IPS-18a (cell line): ENCODE data around the gene DIP2C.
"Not testable (repeated sequence)": the region's sequence is repeated elsewhere in the genome, so short reads cannot be mapped to it uniquely, and the experiment has no call there.

Source experiments
- H3K27ac ChIP-seq: one replicate; pipeline ENCODE4 v1.5.1; 2013; ENCODE audit warnings: low read length
- H3K27me3 ChIP-seq: one replicate; pipeline ENCODE4 v1.6.1; 2013; ENCODE audit warnings: mild to moderate bottlenecking, low read length; ENCODE audit not compliant: control insufficient read depth, insufficient read depth
- H3K36me3 ChIP-seq: one replicate; pipeline ENCODE4 v1.6.1; 2013; ENCODE audit warnings: low read depth, low read length; ENCODE audit not compliant: control insufficient read depth
- H3K4me1 ChIP-seq: one replicate; pipeline ENCODE4 v1.6.1; 2013; ENCODE audit warnings: low read depth, low read length; ENCODE audit not compliant: control insufficient read depth
- H3K4me3 ChIP-seq: one replicate; pipeline ENCODE4 v1.5.1; 2013; ENCODE audit warnings: low read length
- H3K9ac ChIP-seq: one replicate; pipeline ENCODE4 v1.6.1; 2013; ENCODE audit warnings: mild to moderate bottlenecking, low read length, moderate library complexity
- H3K9me3 ChIP-seq: one replicate; pipeline ENCODE4 v1.6.1; 2013; ENCODE audit warnings: low read depth, low read length; ENCODE audit not compliant: control insufficient read depth

DIP2C gene

GRCh38 chr10:429696-430095 lies 259.8 kb downstream of the DIP2C start:
- Histone ChIP-seq H3K4me3 (no peak overlapping the region), H3K9me3 (peaks cover 9% of the 10 kb centered on the region), H3K9ac (no peak overlapping the region), H3K27ac (no peak overlapping the region), H3K27me3 (no peaks in the 10 kb centered on the region), H3K36me3 (no peaks in the 10 kb centered on the region), H3K4me1 (no peaks in the 10 kb centered on the region)

DNA sequence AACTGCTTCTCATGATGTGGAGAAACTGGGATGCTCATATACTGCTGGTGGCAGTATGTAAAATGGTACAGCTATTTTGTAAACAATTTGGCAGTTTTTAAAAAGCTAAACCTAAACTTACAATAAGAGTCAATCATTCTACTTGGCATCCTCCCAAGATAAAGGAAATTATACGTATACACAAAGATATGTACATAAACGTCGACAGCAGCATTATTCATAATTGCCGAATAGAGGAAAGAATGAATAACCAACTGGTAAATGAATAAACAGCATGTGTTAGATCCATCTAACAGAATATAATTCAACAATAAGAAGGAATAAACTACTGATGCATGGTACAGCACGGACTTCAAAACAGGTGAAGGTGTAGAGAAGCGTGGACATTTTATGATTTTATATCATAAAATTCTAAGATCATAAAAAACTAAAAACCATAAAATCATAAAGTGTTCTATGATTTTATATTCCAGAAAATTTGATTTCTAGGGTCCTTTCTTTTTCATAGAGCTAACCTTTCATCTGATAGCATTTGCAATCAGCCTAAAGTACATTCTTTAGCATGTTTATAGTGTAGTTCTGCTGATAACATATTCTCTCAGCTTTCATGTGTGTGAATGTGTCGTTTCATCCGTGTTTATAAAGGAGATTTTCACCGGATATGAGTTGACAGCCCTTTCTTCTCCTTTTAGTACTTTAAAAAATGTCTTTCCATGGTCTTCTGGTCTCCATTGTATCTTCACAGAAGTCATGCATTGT lies 261.5 kb downstream of the DIP2C start:
- no peaks in the 10 kb centered on the region for H3K27me3 ChIP-seq
- H3K27ac ChIP-seq = no peak overlapping the region
- H3K9me3 ChIP-seq = peaks cover 5% of the 10 kb centered on the region
- H3K4me1 ChIP-seq = no peaks in the 10 kb centered on the region
- no peak overlapping the region for H3K9ac ChIP-seq
- no peaks in the 10 kb centered on the region for H3K36me3 ChIP-seq
- no peak overlapping the region for H3K4me3 ChIP-seq

DNA sequence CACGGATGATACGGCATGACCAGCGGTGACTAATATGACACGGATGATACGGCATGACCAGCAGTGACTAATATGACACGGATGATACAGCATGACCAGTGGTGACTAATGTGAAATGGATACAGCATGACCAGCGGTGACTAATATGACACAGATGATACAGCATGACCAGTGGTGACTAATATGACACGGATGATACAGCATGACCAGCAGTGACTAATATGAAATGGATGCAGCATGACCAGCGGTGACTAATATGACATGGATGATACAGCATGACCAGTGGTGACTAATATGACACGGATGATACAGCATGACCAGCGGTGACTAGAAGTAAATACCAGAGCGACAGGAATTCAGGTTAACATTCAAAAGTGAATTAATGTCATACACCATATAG lies 264.1 kb downstream of the DIP2C start:
- not testable (repeated sequence) for H3K36me3 ChIP-seq, H3K4me1 ChIP-seq, H3K9ac ChIP-seq, H3K27ac ChIP-seq, H3K4me3 ChIP-seq, H3K27me3 ChIP-seq, H3K9me3 ChIP-seq

GRCh38 chr10:424724-425123 lies 264.7 kb downstream of the DIP2C start:
- H3K9me3 ChIP-seq, H3K27ac ChIP-seq, H3K9ac ChIP-seq, H3K27me3 ChIP-seq, H3K36me3 ChIP-seq, H3K4me1 ChIP-seq, H3K4me3 ChIP-seq: not testable (repeated sequence)

GRCh38 chr10:423178-423577 lies 266.3 kb downstream of the DIP2C start:
- H3K9me3 ChIP-seq = no peaks in the 10 kb centered on the region
- H3K27me3 ChIP-seq = no peaks in the 10 kb centered on the region

GRCh38 chr10:422675-423074 lies 266.8 kb downstream of the DIP2C start:
- no peak overlapping the region for H3K9ac ChIP-seq
- no peaks in the 10 kb centered on the region for H3K27me3 ChIP-seq
- H3K4me3 ChIP-seq = no peak overlapping the region
- no peak overlapping the region for H3K27ac ChIP-seq
- peaks cover 7% of the 10 kb centered on the region for H3K36me3 ChIP-seq
- no peaks in the 10 kb centered on the region for H3K4me1 ChIP-seq
- H3K9me3 ChIP-seq = no peaks in the 10 kb centered on the region

More at GRCh38 chr10:423178-423577, 266.3 kb downstream of the DIP2C start:
- H3K4me3 ChIP-seq = no peak overlapping the region
- H3K27ac ChIP-seq = no peak overlapping the region
- no peaks in the 10 kb centered on the region for H3K4me1 ChIP-seq
- H3K36me3 ChIP-seq = peaks cover 7% of the 10 kb centered on the region
- no peak overlapping the region for H3K9ac ChIP-seq

DNA sequence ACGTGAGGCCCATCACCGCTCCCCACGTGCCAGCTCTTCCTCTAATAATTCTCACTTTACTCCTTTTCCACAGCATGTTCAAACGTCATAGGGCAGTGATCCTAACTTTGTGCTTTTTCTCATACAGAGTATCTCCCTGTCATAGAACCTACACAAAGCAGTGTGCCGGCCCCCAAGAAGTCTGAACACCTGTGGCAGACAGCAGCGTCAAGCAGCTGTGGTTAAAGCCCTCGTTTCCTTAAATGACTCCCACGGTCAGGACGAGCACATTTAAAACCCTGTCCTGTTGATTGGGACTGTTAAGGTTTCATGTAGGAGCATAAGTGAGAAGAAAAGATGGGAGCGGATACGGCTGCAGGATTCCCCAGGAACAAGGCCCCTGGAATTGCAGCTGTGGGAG lies 267.2 kb downstream of the DIP2C start:
- Histone ChIP-seq H3K27ac (no peak overlapping the region), H3K36me3 (peaks cover 7% of the 10 kb centered on the region), H3K4me3 (no peak overlapping the region), H3K4me1 (no peaks in the 10 kb centered on the region), H3K27me3 (no peaks in the 10 kb centered on the region), H3K9me3 (no peaks in the 10 kb centered on the region), H3K9ac (no peak overlapping the region)

- H3K36me3 ChIP-seq = peaks cover 7% of the 10 kb centered on the region
- no peaks in the 10 kb centered on the region for H3K9me3 ChIP-seq
- no peak overlapping the region for H3K4me3 ChIP-seq
- no peaks in the 10 kb centered on the region for H3K4me1 ChIP-seq
- no peaks in the 10 kb centered on the region for H3K27me3 ChIP-seq
- no peak overlapping the region for H3K27ac ChIP-seq
- H3K9ac ChIP-seq = no peak overlapping the region
Observed at GRCh38 chr10:421170-421569, 268.3 kb downstream of the DIP2C start.

- no peaks in the 10 kb centered on the region for H3K27me3 ChIP-seq
- no peak overlapping the region for H3K9ac ChIP-seq
- H3K4me1 ChIP-seq = no peaks in the 10 kb centered on the region
- H3K27ac ChIP-seq = no peak overlapping the region
- no peaks in the 10 kb centered on the region for H3K9me3 ChIP-seq
- no peak overlapping the region for H3K4me3 ChIP-seq
- peaks cover 7% of the 10 kb centered on the region for H3K36me3 ChIP-seq
Observed at GRCh38 chr10:420154-421121, 269.0 kb downstream of the DIP2C start.

DNA sequence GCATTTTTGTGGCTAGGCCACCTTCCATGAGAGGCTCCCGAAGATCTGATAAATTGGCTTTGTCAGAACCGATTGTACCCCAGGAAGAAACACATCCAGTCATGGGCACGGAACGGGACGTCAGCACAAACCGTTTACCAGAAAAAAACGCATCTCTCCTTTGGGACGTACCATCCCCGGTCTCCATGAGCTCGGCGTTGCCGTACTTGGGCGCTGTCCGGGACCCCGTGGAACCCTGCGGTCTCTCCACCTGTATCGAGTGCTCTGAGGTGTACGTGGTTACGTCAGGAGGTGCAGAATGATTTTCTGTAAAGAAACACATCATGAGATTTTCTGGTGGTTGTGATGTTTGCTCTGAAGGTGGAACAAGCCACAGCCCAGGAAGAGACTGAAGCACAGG lies 270.6 kb downstream of the DIP2C start:
- Histone ChIP-seq H3K9ac (no peak overlapping the region), H3K27ac (no peak overlapping the region), H3K36me3 (peaks cover 7% of the 10 kb centered on the region), H3K4me1 (no peaks in the 10 kb centered on the region), H3K9me3 (no peaks in the 10 kb centered on the region), H3K4me3 (no peak overlapping the region), H3K27me3 (no peaks in the 10 kb centered on the region)

DNA sequence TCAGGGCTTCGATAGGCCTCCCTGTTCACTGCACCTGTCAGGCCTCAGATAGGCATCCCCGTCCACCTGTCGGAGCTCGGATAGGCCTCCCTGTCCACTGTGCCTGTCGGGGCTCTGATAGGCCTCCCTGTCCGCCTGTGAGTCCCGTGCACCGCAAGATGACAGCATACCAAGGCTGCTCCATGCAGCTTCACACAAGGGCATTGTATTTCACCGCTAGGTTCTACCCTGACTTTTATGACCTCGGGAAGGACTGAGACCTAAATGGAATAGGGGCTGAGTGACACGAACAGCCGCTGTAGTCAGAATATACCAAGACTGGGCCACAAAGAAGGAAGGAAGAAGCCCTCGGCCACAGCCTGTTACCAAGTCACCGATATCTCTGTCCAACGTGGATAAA lies 271.2 kb downstream of the DIP2C start:
- no peaks in the 10 kb centered on the region for H3K27me3 ChIP-seq
- no peak overlapping the region for H3K9ac ChIP-seq
- no peak overlapping the region for H3K27ac ChIP-seq

More for the DNA sequence above, 271.2 kb downstream of the DIP2C start:
- Histone ChIP-seq H3K9me3 (no peaks in the 10 kb centered on the region), H3K4me3 (no peak overlapping the region), H3K36me3 (peaks cover 11% of the 10 kb centered on the region), H3K4me1 (no peaks in the 10 kb centered on the region)
